Activated CD4-positive, CD25-positive, alpha-beta regulatory T cell (primary cell): ENCODE results near the gene NTN5.
"Not testable (repeated sequence)": the region's sequence is repeated elsewhere in the genome, so short reads cannot be mapped to it uniquely, and the experiment has no call there.

Experiments
- DNase-seq, 4 experiments: peaks; one replicate each; lab custom pipeline; 2025; lab: John Stamatoyannopoulos, UW

NTN5 gene, protein sequence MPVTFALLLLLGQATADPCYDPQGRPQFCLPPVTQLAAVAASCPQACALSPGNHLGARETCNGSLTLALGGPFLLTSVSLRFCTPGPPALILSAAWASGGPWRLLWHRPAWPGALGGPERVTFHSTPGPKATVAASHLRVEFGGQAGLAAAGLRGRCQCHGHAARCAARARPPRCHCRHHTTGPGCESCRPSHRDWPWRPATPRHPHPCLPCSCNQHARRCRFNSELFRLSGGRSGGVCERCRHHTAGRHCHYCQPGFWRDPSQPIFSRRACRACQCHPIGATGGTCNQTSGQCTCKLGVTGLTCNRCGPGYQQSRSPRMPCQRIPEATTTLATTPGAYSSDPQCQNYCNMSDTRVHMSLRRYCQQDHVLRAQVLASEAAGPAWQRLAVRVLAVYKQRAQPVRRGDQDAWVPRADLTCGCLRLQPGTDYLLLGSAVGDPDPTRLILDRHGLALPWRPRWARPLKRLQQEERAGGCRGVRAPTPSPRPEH

DNA sequence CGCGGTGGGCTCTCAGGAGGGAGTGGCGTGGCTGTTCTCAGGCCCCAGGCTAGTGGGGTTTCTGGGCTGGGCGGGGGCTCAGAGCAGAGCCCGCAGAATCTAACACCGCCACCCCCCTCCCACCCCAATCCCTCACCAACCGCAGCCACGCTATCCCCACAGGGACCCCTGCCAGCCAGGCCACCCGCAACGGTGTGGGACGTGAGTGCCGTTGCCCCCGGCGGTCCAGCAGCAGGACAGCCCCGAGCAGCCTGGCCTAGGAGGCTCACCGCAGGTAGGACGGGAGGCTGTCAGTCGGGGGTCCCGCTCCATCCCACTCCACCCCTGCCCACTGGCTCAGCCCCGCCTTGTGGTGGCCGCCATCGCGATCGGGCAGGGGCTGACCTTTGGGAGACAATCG lies at the start of gene NTN5:
NTN5 (minus strand) TSS at position 24 of the 400 bp plus-strand sequence. CDS start 2,031 bp downstream, outside the sequence.
- DNase-seq = no peak

DNA sequence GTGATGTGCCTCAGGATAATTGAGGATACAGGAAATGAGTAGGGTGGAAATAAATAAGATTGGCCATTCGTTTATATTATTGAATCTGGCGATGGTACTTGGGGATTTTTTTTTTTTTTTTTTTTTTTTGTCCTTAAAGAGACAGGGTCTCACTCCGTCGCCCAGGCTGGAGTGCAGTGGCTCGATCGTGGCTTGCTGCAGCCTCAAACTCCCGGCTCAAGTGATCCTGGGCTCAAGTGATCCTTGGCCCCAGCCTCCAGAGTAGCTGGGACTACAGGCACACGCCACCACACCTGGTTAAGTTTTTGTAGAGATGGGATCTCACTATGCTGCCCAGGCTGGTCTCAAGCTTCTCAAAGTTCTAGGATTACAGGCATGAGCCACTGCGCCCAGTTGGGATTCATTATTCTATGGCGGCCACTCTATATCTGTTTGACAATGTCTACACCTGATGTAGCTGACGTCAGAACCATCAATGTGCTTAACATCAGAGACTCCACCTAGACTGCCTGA lies 49.4 kb upstream of the NTN5 start:
- no peak for DNase-seq

DNA sequence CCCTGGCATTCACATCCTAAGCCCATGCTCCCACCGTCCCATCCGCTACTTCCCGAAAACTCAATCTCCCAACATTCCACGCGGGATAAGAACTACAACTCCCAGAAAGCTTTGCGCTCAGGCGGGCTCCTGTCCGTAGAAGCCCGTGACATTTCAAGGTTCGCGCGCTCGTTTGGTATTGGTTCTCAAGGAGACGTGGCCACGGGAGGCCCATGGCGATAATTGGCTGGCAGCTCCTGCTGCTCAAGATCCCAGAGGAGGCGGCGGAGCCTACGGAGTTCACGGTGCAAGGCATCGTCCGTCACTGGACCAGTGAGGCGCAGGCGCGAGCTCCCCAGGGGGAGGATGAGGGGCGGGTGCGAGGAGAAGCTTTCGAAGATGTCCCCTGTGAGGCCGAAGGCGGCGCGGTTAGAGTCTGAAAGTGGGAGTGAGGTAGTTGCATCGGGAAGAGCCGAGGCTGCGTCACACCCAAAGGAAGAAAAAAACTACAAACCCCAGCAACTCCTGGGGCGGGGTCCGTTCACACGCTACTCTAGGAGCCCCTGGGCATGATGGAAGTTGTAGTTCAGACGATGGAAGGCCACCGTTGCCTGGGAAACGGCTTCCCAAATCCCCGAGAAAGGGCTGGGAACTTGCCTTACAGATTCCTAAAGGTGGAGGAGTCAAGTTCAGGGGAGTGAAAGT lies 47.9 kb upstream of the NTN5 start:
- DNase-seq = peak; percentile 76 to 86 (median 79)

DNA sequence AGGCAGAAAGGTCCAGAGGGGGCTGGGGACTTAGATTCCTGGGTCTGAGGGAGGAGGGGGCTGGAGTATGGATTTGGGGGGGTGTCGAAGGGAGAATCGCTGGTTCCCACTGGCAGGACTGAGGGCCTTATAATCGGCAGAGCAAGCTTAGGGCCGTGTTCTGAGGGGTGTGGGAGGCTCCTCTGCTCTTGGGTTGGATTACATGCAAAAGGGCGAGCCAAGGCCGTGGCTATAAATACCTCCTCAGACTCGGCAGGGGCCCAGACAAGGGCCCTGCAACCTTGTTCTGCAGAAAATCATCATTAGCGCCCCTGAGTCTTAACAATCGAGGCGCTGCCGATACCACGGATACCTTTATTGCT lies 47.4 kb upstream of the NTN5 start:
- no peak for DNase-seq

DNA sequence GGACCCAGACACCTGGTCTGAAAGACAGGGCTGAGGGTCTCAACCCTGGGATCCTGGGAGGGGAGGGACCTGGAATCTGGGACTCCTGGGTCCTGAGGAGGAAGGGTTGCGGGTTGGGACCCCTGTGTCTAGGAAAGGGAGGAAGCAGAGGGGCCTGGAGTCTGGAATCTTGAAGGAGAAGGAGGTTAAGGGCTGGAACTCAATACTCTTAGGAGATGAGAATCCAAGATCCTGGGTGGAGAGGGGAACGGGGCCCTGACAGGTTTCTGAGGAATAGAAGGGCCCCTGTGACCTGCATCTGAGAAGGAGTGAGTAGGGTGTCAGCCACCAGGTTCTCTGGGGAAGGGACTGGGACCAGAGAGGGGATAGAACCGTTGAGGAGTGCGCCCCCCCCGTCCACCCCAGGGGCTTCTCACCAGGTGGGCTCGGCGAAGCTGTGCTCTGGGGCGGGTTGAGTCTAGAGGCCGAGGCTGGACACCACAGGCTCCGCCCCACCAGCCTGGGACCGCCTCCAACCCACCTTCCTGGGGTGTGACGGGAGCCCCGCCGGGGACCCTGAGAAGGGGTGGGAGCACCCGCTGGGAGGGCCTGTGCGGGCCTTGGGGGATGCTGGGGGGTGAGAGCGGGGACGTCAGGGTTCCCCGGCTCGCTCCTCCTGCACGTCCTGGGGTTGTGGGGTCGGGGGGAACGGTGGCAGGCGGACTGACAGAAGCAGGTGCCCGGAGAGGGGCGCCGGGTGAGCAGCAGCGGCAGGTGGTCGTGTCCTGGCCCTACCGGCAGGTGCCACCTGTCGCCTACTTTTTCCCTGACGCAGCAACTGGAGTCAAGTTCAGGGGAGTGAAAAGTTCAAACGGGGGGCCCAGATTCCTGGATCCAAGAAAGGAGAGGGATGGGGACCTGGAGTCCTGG lies 46.7 kb upstream of the NTN5 start, which contains the start of gene MAMSTR:
MAMSTR (minus strand) TSS at position 463 of the 909 bp plus-strand sequence. CDS start 694 bp downstream, outside the sequence.
- DNase-seq = no peak

DNA sequence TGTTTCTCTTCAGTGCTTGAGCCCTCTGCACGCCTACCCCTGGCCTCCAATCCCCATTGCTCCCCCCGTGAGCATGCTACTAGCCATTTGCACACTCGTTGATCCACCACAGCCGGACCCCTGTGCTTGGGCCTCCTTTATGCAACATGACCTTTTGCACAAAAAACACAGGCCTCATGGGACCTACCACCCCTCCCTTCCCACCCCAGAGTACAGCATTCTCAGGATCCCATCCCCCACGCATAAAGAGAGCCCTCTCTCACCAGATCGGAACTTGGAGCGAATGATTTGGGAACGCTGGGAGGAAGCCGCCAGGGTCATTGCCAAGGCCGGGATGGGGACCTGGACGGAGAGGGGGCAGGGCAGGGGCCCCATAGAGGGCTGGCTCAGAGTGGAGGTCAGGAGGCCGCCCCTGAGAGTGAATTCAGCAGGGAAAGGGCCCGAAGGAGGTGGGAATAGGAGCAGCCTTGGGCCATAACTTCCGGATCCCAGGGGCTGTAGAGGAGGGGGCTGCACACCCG lies 46.0 kb upstream of the NTN5 start:
- DNase-seq = no peak

DNA sequence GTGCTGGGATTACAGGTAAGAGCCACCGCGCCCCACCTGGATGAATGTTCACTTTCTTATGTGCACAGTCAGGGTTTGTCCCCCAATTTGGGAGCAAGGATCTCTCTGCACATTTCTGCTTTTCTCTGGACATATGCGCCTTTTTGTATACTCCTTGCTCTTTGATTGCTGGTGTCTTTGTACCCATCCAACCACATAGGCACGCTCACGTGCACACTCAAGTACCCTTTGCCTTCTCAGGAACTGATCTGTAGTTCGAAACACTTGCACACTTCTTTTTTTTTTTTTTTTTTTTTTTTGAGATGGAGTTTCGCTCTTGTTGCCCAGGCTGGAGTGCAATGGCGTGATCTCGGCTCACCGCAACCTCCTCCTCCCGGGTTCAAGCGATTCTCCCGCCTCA lies 45.3 kb upstream of the NTN5 start:
- not testable (repeated sequence) for DNase-seq

DNA sequence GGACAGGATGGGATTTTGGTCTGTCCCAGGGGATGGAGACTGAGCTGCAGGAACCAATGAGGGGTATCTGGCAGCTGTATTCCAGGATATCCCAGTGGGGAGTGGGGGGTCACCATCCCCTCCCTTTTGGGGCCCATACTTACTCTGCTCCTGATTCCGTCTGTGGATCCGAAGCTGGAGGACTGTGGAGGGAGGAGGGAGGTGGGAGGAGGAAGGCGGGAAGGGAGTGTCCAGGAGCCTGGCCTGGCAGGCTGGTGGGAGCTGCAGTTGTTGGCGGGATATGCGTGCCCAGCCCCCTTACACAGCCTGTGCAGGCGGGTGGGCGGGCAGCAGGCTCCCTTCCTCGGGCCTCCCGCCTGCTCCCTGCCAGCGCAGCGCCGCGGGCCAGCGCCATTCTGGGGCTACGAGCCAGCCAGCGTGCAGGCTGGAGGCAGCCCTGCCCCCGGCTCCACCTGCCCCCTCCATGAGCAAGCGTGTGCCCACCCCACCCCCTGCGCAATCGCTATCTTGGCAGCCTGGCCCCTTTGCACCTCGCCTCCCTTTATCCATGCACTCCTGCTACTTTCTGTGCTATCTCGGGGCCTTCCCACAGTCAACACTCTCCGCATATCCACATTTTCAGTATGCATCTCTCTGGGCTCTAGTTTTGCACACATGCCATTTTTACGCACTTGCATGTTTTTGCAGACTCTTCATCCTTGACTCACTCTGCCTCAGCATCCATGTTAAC lies 43.9 kb upstream of the NTN5 start:
- no peak for DNase-seq

DNA sequence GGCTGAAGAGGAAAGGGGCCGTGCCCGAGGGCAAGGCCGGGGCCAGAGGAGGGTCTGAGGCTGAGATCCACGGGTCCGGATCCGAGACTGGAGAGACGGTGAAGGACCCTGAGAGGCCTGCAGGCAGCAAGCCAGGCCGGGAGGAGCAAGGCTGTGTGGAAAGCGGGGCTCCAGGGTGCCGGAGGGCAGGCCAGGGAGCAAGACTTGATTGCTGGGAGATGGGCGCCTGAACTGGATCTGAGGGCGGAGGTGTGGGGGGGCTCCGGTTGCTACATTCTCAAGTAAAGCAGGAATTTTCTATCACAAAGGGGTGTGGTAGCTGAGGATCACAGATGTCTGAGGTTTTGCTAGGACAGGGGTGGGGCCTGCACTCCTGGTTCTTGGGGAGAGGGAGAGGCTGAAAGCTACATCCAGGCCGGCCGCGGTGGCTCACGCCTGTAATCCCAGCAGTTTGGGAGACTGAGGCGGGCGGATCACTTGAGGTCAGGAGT lies 42.9 kb upstream of the NTN5 start:
- DNase-seq = no peak

DNA sequence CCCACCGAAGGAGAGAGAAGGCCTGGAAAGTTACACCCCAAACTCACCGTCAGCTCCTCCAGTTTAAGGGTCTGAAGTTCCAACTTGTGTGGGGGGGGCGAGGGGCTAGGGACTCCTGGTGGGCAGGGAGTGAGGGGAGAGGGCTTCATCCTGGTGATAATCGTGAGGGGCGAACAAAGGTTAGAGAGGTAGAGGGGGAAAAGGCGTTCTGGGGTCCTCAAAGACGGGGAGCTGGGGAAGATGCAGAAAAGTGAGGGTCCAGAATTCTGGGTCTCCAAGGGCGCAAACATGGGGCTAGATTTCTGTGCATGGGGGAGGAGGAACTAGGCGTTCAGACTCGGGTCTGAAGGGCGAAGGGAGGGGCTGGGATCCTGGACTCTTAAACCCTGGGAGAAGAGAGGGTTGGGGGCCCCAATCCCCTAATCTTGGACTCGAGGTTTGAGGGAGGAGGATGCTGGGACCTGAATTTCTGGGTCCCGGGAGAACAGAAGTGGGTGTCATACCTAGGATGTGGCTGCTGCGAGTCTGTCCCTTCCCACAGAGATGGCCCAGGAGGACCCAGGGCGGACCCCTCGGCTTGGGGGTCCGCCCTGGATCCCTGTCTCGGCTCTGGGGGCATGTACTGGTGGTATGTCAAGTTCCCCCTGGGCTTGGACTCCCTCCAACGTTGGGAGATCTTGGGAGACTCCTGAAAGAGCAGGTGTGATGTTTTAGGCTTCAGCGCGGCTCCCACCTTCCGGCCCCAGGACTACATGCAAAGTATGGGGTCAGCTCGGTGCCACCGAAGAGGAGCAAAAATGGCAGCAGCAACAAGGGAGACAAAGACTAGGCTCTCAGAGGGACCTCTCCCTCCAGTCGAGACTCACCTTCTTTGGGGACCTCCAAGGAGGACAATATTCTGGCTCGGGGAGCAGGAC lies 42.2 kb upstream of the NTN5 start:
- DNase-seq = no peak

DNA sequence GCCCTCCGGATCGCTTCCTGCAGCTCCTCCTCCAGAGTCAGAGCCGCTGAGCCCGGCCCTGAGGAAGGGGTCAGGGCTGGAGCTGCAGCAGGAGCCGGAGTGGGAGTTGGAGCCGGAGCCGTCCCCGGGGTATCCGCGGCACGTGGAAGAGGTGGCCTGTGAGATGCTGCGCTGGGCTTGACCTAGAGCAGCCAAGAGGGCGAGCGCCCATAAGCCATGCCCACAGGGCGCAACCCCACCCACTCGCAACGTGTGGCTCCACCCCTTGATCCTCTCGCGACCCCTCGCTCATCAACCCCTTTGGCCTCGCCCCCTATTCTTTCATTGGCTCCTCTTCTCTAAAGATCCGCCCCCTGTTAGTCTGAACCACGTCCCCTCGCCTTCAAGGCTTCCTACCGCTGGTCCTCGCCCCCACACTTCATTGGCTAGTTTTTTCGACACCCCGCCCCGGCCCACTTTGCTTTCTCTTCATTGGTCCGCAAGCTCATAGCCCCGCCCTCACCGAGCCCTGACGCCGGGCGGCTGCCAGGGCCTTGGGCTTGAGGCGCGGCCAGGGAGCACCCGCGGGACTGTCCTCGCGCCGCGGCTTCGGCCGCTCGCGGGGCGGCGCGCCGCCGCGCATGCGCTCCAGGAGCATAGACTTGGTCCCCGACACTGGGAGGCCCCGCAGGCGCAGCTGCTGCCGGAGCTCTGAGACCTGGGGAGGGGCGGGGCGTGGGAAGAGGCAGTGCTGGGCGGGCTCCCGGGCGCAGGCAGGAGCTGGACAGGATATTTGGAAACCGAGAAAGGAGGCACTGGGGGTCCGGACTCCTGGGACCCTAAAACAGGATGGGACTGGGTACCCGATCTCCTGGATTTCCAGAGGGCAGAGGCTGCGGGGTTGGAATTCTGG lies 41.3 kb upstream of the NTN5 start:
- DNase-seq = peak; percentile 90 to 94 (median 94)

DNA sequence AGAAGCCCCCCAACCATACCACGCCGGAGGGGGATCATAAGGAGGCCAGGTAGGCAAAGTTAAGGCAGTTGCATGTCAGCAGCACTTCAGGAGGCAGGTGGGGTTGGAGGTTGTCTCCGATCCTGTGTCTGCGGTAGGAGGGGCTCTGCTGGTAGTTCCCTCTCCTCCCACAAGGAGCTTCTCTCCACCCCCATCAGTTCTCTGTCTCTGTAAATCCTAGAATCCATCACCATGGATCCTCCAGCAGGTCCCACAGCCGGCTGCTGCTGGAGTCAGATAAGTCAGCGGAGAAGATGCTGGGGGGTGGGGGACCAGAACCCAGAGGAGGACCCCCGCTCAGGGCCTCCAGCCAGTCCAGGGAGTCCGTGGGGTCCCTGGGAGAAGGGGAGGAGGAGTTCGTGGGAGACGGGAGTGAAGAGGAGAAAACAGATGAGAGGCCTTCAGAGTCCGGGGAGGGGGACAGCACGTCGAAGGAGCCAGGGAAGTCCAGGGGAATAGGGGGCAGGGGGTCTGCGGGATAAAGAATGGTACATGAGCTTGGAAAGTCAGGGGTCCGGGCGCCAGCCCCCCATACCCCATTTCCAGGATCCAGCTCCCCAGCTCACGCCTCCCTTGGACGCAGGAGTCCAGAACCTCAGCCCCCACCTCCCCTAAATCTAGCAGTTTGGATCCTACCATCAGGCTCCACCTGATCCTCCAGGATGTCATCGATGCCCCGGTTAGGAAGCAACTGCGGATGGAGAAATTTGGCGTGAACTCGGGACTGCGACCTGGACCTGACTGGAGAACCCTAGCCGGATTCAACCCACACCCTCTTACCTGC lies 40.4 kb upstream of the NTN5 start:
- DNase-seq = no peak

DNA sequence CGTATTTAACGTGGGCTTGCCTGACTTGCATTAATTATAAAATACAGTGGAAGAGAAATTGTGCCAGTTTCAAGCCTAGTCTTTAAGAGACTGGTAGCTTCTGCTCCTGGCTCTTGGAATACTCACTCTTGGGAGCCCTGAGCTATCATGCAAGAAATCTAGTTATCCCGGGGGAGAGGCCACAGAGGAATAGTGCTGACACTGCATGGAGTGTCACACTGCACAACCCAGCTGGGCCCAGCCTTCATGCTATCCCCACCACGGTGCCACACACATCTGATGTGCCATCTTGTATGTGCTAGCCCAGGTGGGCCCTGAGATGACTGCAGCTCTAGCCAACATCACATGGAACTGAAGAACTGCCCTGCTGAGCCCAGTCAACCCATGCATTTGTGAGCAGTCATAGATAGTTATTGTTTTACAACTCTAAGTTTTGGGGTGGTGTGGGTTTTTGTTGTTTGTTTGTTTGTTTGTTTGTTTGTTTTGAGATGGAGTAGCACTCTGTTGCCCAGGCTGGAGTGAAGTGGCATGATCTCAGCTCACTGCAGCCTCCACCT lies 38.4 kb upstream of the NTN5 start:
- no peak for DNase-seq

DNA sequence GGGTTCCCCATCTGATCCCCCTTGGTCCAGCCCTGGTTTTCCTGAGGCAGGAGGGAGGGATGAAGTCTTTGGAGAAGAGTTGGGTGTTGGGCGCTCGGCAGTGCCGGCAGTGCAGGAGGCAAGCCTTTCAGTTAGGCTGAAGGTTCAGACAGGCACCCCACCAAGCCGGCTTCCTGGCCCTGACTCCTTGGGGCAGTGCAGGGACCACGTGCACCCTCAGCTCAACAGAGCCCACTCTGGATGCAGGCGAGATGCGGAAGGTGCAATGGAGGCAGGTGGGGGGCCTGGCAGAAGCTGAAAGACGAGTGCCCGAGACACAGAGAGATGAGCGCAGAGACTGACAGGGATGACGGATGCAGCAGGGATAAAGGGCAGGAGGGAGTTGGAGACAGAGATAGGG lies 35.7 kb upstream of the NTN5 start:
- DNase-seq = no peak

DNA sequence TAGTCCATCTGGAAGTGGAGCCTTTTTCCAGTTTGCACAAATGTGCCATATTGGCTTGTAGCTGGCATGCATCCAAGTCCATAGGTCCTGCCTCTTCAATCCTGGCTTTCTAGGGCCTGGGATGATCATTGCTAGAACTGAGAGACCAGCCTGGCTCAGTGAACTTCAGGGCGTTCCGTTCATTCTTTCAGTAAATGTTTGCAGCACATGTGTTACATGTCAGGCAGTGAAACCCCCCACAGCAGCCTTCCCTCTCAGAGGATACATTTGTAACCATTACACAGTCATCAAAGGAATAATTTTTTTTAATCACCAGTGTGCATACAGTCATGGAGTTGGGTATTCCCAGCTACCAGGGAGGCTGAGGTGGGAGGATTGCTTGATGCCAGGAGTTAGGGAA lies 32.6 kb upstream of the NTN5 start:
- no peak for DNase-seq

DNA sequence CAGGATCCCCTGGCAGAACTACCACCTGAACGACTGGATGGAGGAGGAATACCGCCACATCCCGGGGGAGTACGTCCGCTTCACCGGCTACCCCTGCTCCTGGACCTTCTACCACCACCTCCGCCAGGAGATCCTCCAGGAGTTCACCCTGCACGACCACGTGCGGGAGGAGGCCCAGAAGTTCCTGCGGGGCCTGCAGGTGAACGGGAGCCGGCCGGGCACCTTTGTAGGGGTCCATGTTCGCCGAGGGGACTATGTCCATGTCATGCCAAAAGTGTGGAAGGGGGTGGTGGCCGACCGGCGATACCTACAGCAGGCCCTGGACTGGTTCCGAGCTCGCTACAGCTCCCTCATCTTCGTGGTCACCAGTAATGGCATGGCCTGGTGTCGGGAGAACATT lies 30.5 kb upstream of the NTN5 start:
- no peak for DNase-seq

DNA sequence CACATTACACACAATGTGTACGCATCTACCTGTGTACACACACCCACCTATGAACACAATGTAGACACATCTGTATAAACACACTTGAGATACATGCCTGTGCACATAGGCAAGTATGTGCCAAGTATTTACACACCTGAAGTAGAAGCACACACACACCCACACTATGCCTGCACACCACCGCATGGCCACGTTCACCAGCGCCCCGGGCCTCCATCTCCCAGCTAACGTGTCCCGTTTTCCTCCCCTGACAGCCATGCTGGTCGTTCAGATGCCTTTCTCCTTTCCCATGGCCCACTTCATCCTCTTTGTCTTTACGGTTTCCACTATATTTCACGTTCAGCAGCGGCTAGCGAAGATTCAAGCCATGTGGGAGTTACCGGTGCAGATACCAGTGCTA lies 29.9 kb upstream of the NTN5 start:
- DNase-seq = no peak

DNA sequence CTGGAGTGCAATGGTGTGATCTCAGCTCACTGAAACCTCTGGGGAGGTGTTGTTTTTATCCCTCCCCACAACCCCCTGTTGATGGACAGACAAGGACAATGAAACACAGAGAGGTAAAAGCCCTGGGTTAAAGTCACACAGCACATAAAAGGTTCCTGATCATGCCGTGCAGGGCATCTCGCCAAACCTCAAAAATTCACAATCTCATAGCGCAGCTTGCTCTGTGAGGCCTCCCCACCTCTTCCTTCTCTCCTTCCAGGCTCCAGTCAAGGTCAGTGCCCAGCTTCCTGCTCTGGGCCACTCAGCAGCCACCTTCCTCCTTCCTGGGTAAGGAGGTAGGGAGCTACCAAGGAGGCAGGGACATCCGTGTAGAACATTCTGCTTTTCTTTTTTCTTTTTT lies 25.2 kb upstream of the NTN5 start:
- no peak for DNase-seq
